Endodermal cell (in vitro differentiated cells): ENCODE measurements around the gene SPA17. TPM values are rescaled to one million over a fixed set of nuclear protein-coding genes. Genes with fewer than 3 reads are reported as not detected.
A peak's percentile ranks its signal among the peaks of the same experiment; 100 is the strongest.

Source experiments
- DNase-seq: peaks from one replicate; pipeline ENCODE4 v3.0.0-alpha.2; 2017
- H3K27ac ChIP-seq: 2 replicates; pipeline ENCODE4 v1.5.1; 2013; ENCODE audit warnings: mild to moderate bottlenecking, low read depth, low read length, moderate library complexity
- H3K27me3 ChIP-seq: 2 replicates; pipeline ENCODE4 v1.6.1; 2013; ENCODE audit warnings: mild to moderate bottlenecking, low read length, moderate library complexity; ENCODE audit not compliant: insufficient read depth, control insufficient read depth, poor library complexity, severe bottlenecking
- H3K36me3 ChIP-seq: 2 replicates; pipeline ENCODE4 v1.7.0; 2013; ENCODE audit warnings: mild to moderate bottlenecking, low read length, moderate library complexity; ENCODE audit not compliant: control insufficient read depth, insufficient read depth
- H3K4me1 ChIP-seq: one replicate; pipeline ENCODE4 v1.7.0; 2013; ENCODE audit warnings: low read length; ENCODE audit not compliant: control insufficient read depth, insufficient read depth
- H3K4me3 ChIP-seq: 2 replicates; pipeline ENCODE4 v1.5.1; 2013; ENCODE audit warnings: mild to moderate bottlenecking, low read length, moderate library complexity
- H3K9ac ChIP-seq: 2 replicates; pipeline ENCODE4 v1.6.1; 2013; ENCODE audit warnings: mild to moderate bottlenecking, low read length, moderate library complexity; ENCODE audit not compliant: poor library complexity, severe bottlenecking; ENCODE audit errors: extremely low read depth
- H3K9me3 ChIP-seq: 2 replicates; pipeline ENCODE4 v1.6.1; 2013; ENCODE audit warnings: mild to moderate bottlenecking, low read length, moderate library complexity; ENCODE audit not compliant: control insufficient read depth
- H3K27ac Mint-ChIP-seq: 2 replicates; pipeline ENCODE4 v1.8.0; 2020; ENCODE audit warnings: mixed read lengths
- H3K27me3 Mint-ChIP-seq: 2 replicates; pipeline ENCODE4 v1.8.0; 2021; ENCODE audit warnings: mild to moderate bottlenecking, mixed read lengths; ENCODE audit not compliant: insufficient read depth
- H3K36me3 Mint-ChIP-seq: 2 replicates; pipeline ENCODE4 v1.8.0; 2020; ENCODE audit warnings: low read depth, mixed read lengths
- H3K4me1 Mint-ChIP-seq: 2 replicates; pipeline ENCODE4 v1.8.0; 2020; ENCODE audit warnings: mixed read lengths
- H3K4me3 Mint-ChIP-seq: 2 replicates; pipeline ENCODE4 v1.8.0; 2020; ENCODE audit warnings: mild to moderate bottlenecking, moderate library complexity, mixed read lengths
- H3K9me3 Mint-ChIP-seq: 2 replicates; pipeline ENCODE4 v1.8.0; 2020; ENCODE audit warnings: mild to moderate bottlenecking, mixed read lengths
- WGBS, 2 experiments: methylation state at CpG; one replicate each; pipeline versions ENCODE4 v1.1.5 to v1.1.7; 2013; ENCODE audit warnings: missing lambda C conversion rate in 2 of 2, mixed read lengths in 1 of 2; ENCODE audit not compliant: insufficient coverage in 1 of 2, insufficient read length in 1 of 2; 5-methylcytosine and 5-hydroxymethylcytosine counted together
- total RNA-seq, 2 donors: library from RNA; stranded (reverse); fragmentation: NEBNext Ultra II Directional in 1 of 2; extraction: Animal tissue kit (Norgen Biotek cat#: 25700) in 1 of 2; gene quantifications; 2 replicates in 1 of 2; 3 replicates in 1 of 2; pipeline ENCODE4 v1.2.1, GENCODE V29; 2021
- TF ChIP-seq, protein P1 (sequence below): fragments of 200-600 bp; sonication (generic); conservative IDR thresholded peaks from 2 replicates; pipeline ENCODE4 v1.5.0; 2021; ENCODE audit warnings: antibody characterized with exemption, mild to moderate bottlenecking

SPA17 gene
- total RNA-seq, 2 donors from 2014 or later, result 19.6 to 21.8 TPM

DNA sequence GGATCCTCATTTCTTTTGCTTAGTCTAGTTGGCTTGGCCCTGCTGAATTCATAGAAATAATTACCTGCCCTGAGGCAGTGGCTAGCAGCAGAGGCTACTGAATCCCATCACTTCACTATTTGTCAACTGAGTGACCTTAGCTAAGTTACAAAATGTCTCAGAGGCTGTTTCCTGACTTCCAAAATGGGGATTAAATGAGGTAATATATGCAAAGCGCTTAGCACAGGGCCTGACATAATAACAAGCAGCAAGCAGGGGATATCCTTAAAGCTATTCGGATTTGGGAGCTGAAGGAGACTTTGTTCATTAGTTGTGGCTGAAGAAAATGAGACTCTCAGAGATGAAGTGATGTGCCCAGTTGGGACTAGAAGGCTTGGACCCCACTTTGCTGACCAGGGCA, 68.9 kb downstream of the SPA17 start:
- Histone ChIP-seq H3K9me3 (no peaks in the 10 kb centered on the region), H3K9ac (no peak overlapping the region), H3K4me3 (no peak overlapping the region), H3K27ac (no peak overlapping the region), H3K36me3 (no peaks in the 10 kb centered on the region), H3K4me1 (no peaks in the 10 kb centered on the region), H3K27me3 (peaks cover 94% of the 10 kb centered on the region)
- Mint-ChIP-seq H3K27me3 (peaks cover 97% of the 10 kb centered on the region), H3K9me3 (no peaks in the 10 kb centered on the region), H3K36me3 (no peaks in the 10 kb centered on the region), H3K4me3 (no peak overlapping the region), H3K27ac (no peak overlapping the region), H3K4me1 (peaks cover 11% of the 10 kb centered on the region)
- TF ChIP-seq, protein P1, sequence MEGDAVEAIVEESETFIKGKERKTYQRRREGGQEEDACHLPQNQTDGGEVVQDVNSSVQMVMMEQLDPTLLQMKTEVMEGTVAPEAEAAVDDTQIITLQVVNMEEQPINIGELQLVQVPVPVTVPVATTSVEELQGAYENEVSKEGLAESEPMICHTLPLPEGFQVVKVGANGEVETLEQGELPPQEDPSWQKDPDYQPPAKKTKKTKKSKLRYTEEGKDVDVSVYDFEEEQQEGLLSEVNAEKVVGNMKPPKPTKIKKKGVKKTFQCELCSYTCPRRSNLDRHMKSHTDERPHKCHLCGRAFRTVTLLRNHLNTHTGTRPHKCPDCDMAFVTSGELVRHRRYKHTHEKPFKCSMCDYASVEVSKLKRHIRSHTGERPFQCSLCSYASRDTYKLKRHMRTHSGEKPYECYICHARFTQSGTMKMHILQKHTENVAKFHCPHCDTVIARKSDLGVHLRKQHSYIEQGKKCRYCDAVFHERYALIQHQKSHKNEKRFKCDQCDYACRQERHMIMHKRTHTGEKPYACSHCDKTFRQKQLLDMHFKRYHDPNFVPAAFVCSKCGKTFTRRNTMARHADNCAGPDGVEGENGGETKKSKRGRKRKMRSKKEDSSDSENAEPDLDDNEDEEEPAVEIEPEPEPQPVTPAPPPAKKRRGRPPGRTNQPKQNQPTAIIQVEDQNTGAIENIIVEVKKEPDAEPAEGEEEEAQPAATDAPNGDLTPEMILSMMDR, result no peak
- DNase-seq, result no peak
- WGBS, 2 experiments, result 83 to 88% methylated on average over 2 of the region's 2 CpGs

DNA sequence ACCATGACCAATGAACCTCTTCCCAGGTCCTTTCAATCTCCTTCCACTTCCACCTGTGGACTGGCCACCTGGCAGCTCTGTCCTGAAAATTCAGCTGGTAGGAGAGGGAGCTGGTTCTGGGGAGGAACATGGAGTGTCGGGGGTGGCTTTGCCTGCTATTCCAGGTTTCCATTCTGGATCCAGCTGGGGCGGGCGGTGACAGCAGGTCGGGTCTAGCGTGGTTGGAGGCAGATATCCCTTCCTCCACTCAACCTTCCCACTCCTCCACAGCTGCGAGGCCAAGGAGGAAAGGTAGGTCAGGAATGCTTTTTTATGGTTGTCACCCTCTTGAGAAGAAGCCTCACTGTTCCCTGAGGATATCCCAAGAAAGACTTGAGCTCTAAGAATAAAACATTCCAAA, 69.3 kb downstream of the SPA17 start:
- Histone ChIP-seq H3K27ac (no peak overlapping the region), H3K9ac (no peak overlapping the region), H3K4me3 (no peak overlapping the region), H3K9me3 (no peaks in the 10 kb centered on the region), H3K27me3 (peaks cover 94% of the 10 kb centered on the region), H3K4me1 (no peaks in the 10 kb centered on the region), H3K36me3 (no peaks in the 10 kb centered on the region)
- 69 to 70% methylated on average over 2 to 6 of the region's 6 CpGs for WGBS, 2 experiments
- Mint-ChIP-seq H3K4me1 (peaks cover 11% of the 10 kb centered on the region), H3K36me3 (no peaks in the 10 kb centered on the region), H3K27ac (no peak overlapping the region), H3K27me3 (peaks cover 97% of the 10 kb centered on the region), H3K9me3 (no peaks in the 10 kb centered on the region), H3K4me3 (no peak overlapping the region)
- TF ChIP-seq, protein P1, result no peak
- DNase-seq, result no peak

DNA sequence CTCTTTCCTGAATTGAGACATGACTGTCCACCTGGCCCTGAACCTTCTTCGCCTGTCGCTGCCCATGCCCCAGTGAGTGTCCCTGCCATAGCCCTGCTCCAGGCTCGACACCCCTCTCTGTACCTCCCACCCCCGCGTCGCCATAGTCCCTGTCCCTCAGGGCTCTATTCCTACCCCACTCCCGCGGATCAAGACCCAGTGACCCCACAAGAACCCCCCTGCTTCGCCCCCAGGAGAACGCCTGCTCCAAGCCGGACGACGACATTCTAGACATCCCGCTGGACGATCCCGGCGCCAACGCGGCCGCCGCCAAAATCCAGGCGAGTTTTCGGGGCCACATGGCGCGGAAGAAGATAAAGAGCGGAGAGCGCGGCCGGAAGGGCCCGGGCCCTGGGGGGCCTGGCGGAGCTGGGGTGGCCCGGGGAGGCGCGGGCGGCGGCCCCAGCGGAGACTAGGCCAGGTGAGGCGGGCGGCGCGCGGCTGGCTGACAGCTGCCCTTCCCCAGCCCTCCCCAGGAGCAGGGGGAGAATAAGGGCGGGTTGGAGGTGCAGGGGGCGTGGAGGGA, 71.6 kb downstream of the SPA17 start:
- Histone ChIP-seq H3K4me3 (no peak overlapping the region), H3K27me3 (peaks cover 98% of the 10 kb centered on the region), H3K36me3 (no peaks in the 10 kb centered on the region), H3K27ac (no peak overlapping the region), H3K4me1 (no peaks in the 10 kb centered on the region), H3K9me3 (no peaks in the 10 kb centered on the region), H3K9ac (no peak overlapping the region)
- Mint-ChIP-seq H3K4me1 (peaks cover 17% of the 10 kb centered on the region), H3K9me3 (no peaks in the 10 kb centered on the region), H3K36me3 (no peaks in the 10 kb centered on the region), H3K27ac (no peak overlapping the region), H3K4me3 (peak overlapping the region; percentile 82), H3K27me3 (peaks cover 98% of the 10 kb centered on the region)
- peak; percentile 58 for DNase-seq
- TF ChIP-seq, protein P1, result no peak
- 0 to 4% methylated on average over 3 to 42 of the region's 44 CpGs for WGBS, 2 experiments
